ENCODE measurements around the gene PLB1. TPM values are rescaled to one million over a fixed set of nuclear protein-coding genes. Genes with fewer than 3 reads are reported as not detected.

The PLB1 gene
- total and polyA plus RNA-seq, 2 experiments from 2014 or later: 19.2 to 19.7 TPM

DNA sequence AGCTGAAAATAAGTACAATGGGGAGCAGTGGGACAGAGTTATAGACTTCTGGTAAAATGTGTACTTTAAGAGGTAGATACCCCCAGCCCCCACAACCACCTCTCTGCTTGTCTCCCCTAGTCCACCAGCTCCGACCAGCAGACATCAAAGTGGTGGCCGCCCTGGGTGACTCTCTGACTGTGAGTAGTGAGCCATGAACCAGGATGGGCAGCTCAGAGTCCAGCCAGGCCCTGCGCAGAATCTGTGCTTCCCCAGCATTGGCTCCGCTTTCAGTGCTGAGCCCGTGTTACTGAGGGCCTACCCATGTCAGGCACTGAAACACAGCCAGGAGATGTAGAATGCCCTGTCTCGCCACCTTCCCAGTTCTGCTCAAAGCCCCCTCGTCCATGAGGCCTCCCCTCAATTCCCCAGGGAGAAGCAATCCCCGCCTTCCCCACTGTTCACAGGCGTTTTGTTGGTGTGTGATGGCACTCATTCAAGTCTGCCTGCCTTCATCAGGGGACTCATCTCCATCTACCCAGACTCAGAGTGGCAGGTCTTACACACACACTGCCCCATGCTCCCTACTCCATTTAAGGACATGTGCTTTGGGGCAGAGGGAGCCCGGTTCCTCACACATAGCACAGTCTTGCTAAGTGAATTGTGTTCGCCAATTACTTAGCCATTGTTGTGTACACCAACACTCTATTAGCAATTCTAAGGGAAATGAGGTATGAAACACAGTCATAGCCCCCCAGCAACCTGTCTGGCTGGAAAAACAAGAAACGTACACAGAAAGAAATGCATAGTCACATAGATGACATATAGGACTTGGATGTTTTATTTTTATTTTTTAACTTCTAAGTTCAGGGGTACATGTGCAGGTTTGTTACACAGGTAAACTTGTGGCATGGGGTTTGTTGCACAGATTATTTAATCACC lies 122.6 kb downstream of the PLB1 start:
- H3K79me2 ChIP-seq: no peaks in the 10 kb centered on the region
- H3K4me3 ChIP-seq: no peak overlapping the region
- no peaks in the 10 kb centered on the region for H3K9me2 ChIP-seq (replicated peaks; ENCODE audit: insufficient read depth)
- peak overlapping the region; percentile 96 for H3K27ac ChIP-seq
- H3K27me3 ChIP-seq: no peaks in the 10 kb centered on the region
- H3K4me2 ChIP-seq: no peak overlapping the region
- TF ChIP-seq EZH2 (IDR thresholded peaks at IDR 0.05; ENCODE audit: borderline replicate concordance) (no peak), EZH2phosphoT487 (IDR thresholded peaks at IDR 0.05; ENCODE audit: low read depth, severe bottlenecking, unreplicated experiment) (no peak)
- TF ChIP-seq, protein P1, sequence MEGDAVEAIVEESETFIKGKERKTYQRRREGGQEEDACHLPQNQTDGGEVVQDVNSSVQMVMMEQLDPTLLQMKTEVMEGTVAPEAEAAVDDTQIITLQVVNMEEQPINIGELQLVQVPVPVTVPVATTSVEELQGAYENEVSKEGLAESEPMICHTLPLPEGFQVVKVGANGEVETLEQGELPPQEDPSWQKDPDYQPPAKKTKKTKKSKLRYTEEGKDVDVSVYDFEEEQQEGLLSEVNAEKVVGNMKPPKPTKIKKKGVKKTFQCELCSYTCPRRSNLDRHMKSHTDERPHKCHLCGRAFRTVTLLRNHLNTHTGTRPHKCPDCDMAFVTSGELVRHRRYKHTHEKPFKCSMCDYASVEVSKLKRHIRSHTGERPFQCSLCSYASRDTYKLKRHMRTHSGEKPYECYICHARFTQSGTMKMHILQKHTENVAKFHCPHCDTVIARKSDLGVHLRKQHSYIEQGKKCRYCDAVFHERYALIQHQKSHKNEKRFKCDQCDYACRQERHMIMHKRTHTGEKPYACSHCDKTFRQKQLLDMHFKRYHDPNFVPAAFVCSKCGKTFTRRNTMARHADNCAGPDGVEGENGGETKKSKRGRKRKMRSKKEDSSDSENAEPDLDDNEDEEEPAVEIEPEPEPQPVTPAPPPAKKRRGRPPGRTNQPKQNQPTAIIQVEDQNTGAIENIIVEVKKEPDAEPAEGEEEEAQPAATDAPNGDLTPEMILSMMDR (IDR thresholded peaks at IDR 0.05; ENCODE audit: poor library complexity): no peak
- no peak overlapping the region for H2AFZ ChIP-seq
- no peaks in the 10 kb centered on the region for H3K36me3 ChIP-seq (replicated peaks; ENCODE audit: insufficient read depth, low read depth)
- peaks cover 40% of the 10 kb centered on the region for H3K4me1 ChIP-seq (ENCODE audit: insufficient read depth)
- WGBS (ENCODE audit: low lambda C conversion rate, missing lambda C conversion rate): 88% methylated on average over 12 of the region's 12 CpGs
- no peaks in the 10 kb centered on the region for H3K9me3 ChIP-seq (ENCODE audit: low read depth)
- DNase-seq (ENCODE audit: low spot score): no peak
- H4K20me1 ChIP-seq (ENCODE audit: insufficient read depth, poor library complexity, severe bottlenecking): no peaks in the 10 kb centered on the region

DNA sequence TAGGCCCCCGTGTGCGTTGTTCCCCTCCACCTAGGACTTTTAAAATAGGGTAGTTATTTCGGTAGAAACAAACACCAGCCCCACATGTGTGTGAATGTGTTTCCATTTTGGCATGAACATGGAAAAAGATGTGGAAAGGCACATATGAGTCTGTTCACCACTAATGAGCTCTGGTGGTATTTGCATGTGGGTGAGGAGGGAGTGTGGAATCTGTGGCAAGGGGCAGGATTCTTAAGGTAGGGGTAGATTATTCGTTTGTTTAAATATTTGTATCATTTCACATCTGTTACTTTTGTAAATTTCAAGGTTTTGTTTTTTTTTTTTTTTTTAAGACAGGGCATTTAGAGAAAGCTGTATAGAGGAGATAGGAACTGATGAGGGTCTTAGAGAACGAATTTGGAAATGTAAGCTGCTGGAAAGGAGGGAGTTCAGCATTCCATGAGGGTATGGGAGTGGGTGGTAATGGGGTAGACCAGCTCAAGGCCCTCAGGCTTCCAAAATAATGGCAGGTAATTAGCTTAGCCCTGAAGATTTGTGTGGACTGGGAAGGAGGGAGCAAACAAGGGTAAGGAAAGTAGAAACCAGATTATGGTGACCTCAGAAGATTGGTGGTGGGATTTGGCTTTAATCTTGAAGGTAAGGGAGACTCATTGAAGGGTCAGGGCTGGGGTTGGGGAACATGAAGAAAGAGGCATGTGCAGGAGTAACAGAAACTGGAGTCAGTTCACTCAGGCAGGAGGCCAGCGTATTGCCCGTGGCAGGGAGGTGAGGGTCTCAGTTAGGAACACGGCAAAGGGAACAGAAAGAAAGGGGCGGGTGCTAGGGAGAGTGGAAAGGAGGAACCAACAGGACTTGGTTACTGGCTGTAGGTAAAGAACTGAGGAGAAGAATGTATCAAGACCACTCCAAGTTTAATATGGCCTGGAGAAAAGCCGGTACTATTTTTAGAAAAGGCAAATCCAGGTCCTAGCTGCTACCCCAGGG lies 123.6 kb downstream of the PLB1 start:
- Histone ChIP-seq H3K9me3 (ENCODE audit: low read depth) (no peaks in the 10 kb centered on the region), H3K4me3 (no peak overlapping the region), H3K27me3 (no peaks in the 10 kb centered on the region), H3K4me1 (ENCODE audit: insufficient read depth) (peaks cover 37% of the 10 kb centered on the region), H3K9me2 (replicated peaks; ENCODE audit: insufficient read depth) (no peaks in the 10 kb centered on the region), H2AFZ (no peak overlapping the region), H3K4me2 (no peak overlapping the region), H4K20me1 (ENCODE audit: insufficient read depth, poor library complexity, severe bottlenecking) (no peaks in the 10 kb centered on the region), H3K36me3 (replicated peaks; ENCODE audit: insufficient read depth, low read depth) (no peaks in the 10 kb centered on the region), H3K27ac (peak overlapping the region; percentile 96), H3K79me2 (no peaks in the 10 kb centered on the region)
- no peak for DNase-seq (ENCODE audit: low spot score)
- TF ChIP-seq EZH2 (IDR thresholded peaks at IDR 0.05; ENCODE audit: borderline replicate concordance) (no peak), EZH2phosphoT487 (IDR thresholded peaks at IDR 0.05; ENCODE audit: low read depth, severe bottlenecking, unreplicated experiment) (no peak)
- TF ChIP-seq, protein P1 (IDR thresholded peaks at IDR 0.05; ENCODE audit: poor library complexity): no peak
- 85% methylated on average over 10 of the region's 10 CpGs for WGBS (ENCODE audit: low lambda C conversion rate, missing lambda C conversion rate)

DNA sequence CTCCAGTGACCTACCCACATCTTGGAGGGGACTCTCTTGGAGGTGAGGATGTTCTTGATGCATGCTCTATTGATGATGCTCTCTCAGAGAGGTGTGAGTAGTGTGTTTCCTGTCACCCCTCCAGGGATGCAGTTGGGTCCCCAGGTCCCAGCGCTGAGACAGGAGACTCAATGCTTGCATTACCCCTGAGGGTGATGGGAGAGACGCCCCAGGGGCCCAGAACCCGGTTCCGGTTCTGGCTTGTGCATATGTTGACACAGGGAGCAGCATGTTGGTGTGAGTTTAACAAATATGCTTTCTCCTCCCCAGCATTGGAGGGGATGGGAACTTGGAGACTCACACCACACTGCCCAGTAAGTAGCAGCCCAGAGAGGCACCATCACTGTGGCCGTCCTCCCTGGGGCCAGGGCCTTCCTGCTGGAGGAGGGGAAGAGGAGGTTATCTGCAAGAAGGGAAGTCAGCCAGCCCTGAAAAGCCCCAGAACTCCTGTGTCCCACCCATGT lies 124.5 kb downstream of the PLB1 start:
- TF ChIP-seq, protein P1 (IDR thresholded peaks at IDR 0.05; ENCODE audit: poor library complexity): no peak
- Histone ChIP-seq H3K27ac (peak overlapping the region; percentile 96), H3K36me3 (replicated peaks; ENCODE audit: insufficient read depth, low read depth) (no peaks in the 10 kb centered on the region), H3K27me3 (no peaks in the 10 kb centered on the region), H3K9me3 (ENCODE audit: low read depth) (no peaks in the 10 kb centered on the region), H4K20me1 (ENCODE audit: insufficient read depth, poor library complexity, severe bottlenecking) (no peaks in the 10 kb centered on the region), H2AFZ (no peak overlapping the region), H3K79me2 (no peaks in the 10 kb centered on the region), H3K4me1 (ENCODE audit: insufficient read depth) (peaks cover 43% of the 10 kb centered on the region), H3K9me2 (replicated peaks; ENCODE audit: insufficient read depth) (no peaks in the 10 kb centered on the region), H3K4me3 (no peak overlapping the region), H3K4me2 (no peak overlapping the region)
- DNase-seq (ENCODE audit: low spot score): no peak
- 90% methylated on average over 5 of the region's 5 CpGs for WGBS (ENCODE audit: low lambda C conversion rate, missing lambda C conversion rate)
